ENCODE data around the gene DIAPH2.

The DIAPH2 gene

DNA sequence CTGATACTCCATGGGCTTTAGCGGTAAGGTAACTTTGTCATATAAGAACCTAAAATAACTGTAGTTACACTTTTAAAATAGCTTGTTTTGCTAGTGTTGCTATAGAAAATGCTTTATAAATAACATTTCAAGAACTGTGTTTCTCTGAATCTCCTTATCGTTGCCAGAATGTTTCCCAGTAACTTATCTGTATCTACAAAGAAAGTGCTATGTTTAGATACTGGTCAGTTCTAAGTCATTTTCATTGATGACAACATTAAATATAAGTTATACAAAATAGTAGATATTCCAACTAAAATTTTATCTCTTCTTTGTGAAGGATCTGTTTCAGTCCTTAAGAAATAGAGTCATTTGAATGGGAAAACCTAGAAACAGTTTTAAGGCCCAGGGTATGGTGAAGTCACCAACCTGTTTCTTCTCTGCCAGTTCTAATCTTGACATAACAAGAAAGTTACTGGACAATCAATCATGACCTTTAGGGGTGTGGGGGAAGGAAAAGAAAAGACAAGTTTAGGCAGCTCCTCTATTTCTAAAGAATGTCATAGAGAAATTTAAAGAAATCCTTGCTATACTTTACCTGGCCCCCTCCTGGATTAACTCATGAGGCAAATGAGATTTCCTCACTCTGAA is 625.0 kb downstream of the DIAPH2 start:
- DNase-seq (ENCODE audit: low read depth): no peak

DNA sequence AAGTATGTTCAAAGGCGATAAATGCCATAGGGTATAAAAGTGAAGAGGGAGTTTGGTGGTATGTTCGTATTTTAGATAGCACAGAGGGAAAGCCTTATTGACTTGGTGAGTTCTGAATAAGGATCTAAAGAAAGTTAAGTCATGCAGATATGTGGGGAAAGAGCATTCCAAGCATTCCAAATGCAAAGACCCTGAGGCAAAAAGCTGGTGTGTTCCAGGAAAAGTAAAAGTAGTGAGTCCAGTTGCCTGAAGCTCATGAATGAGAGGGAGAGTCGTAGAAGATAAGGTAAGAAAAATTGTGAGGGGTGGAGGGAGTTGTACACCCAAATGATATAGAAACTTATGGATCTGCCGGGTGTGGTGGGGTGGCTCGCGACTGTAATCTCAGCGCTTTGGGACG is 625.7 kb downstream of the DIAPH2 start:
- DNase-seq (ENCODE audit: low read depth): no peak

DNA sequence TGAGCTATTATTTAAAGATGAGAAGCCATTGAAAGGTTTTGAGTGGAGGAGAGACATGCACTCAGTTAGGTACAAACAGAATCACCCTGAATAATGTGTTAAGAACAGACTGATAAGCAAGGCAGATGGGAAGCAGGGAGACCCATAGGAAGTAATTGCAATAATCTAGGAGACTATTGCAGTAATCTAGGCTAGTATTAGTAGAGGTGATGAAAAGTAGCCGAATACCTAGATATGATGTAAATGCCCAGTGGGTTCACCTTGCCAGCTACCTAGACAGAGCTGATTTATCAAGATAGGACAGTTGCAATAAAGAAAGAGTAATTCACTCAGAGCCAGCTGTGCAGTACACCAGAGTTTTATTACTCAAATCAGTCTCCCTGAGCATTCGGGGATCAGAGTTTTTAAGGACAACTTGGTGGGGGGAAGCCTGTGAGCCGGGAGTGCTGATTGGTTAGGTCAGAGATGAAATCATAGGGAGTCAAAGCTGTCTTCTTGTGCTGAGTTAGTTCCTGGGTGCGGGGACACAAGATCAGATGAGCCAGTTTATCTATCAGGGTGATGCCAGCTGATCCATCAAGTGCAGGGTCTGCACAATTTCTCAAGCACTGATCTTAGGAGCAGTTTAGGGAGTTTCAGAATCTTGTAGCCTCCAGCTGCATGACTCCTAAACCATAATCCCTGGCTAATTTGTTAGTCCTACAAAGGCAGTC is 626.6 kb downstream of the DIAPH2 start:
- DNase-seq (ENCODE audit: low read depth): no peak

DNA sequence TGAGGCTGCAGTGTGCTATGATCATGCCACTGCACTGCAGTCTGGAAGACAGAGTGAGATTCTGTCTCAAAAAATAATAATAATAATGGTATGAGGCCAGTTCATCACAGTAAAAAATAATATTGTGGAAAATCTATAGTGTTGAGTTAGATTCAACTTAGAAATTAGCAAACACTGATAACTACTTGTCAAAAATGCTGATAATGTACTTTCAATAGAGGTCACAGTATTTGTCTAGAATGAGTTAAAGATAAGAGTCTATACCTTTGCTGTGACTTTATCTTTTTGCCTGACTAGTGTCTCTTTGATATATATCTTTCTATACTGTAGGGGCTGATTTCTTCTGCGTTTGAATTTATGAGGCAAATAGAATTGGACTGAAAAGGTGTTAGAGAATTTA is 629.7 kb downstream of the DIAPH2 start:
- DNase-seq (ENCODE audit: low read depth): no peak

DNA sequence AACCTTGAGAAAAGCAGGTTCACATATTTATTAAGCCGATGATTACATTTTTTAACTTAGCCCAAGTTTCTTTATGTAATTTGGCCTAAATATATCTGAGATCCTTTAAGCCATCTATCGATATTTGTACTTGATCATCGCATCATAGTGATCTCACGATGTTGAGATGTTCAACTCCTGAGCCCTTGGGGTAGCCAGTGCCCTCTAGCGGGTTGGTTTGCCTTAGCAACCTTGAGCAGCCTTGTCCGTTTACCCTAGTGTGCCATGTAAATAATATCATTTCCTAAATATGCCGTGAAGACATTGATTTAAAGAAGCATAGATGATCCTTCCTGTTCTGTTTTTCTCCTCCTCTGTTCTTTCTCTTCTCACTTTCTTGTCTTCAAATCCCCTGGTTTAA is 631.3 kb downstream of the DIAPH2 start:
- no peak for DNase-seq (ENCODE audit: low read depth)

DNA sequence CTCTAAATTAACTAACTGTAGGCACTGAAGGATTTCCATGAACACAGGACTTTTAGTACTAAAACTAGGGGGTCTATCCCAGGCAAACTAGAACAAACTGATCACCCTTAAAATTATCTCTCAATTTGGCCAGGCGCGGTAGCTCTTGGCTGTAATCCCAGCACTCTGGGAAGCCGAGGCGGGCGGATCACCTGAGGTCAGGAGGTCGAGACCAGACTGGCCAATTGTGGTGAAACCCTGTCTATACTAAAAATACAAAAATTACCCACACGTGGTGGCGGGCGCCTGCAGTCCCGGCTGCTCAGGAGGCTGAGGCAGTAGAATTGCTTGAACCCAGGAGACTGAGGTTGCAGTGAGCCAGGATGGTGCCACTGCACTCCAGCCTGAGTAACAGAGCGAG is 635.7 kb downstream of the DIAPH2 start:
- DNase-seq (ENCODE audit: low read depth): no peak

DNA sequence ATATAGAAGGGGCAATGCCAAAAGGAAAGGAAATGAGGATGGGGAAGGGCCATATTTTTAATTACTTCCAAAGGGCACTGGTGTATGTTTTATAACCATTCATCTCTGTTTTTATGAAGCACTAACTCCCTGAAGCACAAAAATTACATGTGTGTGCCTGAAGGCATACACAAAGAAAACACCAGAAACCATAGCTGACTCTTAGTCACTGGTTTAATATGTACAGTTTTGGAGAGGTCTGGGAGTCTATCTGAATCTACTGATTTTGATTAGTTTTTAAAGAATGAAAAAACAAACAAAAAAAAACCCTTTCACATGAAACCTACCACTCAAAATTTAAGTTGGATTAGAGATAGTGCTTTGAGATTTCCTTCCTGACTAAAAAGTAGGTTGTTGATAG is 637.8 kb downstream of the DIAPH2 start:
- no peak for DNase-seq (ENCODE audit: low read depth)

DNA sequence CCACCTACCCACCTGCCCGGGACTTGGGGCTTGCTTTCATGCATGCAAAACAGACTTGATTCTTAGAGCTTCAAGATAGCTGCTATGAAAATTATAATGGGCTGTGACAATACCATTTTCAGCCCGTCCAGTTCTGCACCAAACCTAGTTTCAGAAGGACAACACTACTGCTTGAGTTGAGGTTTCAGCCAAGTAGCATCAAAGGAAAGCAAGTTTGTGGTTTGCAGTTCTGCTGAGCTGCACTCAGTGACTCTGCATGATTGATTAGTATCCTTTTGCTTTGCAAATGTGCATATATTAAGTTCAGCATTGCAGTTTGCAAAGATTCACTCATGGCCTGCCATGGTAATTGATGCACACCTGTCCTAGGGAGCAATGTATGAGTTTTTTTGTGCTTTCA is 641.8 kb downstream of the DIAPH2 start:
- DNase-seq (ENCODE audit: low read depth): no peak

DNA sequence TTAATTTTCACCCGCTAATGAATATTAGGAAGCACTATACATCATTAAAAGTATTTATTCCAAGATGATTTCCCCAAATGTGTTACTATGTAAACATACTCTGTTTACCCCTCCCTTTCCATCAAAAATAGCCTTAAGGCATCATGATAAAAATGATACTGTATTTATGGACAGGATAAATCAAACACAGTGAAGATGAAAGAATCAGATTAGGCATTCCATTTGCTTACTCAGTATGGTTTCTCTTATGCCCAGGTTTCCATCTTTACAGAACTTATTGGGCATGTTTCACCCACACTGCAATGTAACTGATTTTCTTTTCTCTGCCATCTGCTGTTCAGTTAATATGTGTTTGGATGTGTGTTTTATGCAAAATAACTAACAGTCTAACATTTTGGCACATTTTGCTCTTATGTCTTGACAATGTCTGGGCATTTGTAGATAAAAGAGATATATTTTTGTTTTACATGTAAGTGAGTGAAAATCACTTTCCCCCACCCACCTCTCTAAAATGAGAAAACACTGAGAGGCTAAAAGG is 644.3 kb downstream of the DIAPH2 start:
- DNase-seq (ENCODE audit: low read depth): no peak

DNA sequence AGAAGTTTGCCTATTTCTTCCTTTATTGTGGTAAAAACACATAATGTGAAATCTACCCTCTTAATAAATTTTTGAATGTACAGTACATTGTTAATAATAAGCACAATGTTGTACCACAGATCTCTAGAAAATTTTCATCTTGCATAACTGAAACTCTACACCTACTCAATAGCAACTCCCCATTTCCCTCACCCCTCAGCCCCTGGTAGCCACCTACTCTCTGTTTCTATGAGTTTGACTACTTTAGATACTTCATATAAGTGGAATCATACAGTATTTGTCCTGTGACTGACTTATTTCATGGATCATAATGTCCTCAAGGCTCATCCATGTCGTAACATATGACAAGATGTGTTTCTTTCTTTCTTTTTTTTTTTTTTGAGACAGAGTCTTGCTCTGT is 645.5 kb downstream of the DIAPH2 start:
- no peak for DNase-seq (ENCODE audit: low read depth)

DNA sequence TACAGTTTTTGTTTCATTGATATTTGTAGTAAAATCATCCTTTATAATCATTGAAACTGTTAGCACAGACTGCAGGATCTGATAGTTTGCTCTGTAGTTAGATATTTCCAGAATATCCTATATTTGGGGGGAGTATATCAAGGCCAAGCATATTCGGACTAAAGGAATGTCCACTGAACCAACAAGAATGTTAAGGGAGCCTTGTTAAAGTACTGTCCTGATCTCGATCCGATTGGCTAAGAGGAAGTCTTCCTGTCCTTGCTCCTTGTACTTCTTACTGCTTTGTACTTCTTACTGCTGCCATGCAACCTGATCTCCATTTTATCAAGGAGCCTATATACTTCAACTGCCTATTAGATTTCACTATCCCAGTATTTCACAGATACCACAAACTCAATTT is 648.3 kb downstream of the DIAPH2 start:
- no peak for DNase-seq (ENCODE audit: low read depth)

DNA sequence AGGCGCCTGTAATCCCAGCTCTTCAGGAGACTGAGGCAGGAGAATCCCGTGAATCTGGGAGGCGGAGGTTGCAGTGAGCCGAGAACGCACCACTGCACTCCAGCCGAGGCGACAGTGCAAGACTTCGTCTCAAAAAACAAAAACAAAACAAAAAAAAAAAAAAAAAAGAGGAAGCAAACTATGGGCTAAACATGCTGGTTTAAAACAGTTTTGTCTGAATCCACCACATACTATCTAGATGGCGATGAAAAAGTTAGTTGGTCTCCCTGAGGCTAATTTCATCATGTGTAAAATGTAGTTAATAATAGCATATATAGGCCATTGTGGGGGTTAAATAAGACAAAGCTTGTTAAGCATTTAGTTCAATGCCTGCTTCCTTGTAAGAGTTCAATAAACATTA is 650.2 kb downstream of the DIAPH2 start:
- DNase-seq (ENCODE audit: low read depth): no peak

DNA sequence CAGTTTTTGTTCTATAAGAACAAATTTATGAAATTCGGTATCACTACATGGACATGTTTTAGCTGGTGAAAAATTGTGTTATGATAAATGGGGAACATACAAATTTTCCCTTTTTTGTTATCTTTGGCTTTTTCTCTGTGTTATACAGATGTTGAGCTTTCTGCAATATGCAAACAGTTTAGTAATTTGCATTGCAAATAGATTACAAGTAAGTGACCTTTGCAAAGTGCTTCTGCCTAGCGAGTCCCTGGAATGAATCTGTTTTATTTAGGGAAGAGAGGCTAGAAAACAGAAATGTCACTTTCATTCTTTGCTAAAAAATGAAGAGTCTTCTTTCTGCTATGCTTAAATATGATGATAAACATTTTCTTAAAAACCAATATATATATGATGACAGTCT is 660.1 kb downstream of the DIAPH2 start:
- no peak for DNase-seq (ENCODE audit: low read depth)

DNA sequence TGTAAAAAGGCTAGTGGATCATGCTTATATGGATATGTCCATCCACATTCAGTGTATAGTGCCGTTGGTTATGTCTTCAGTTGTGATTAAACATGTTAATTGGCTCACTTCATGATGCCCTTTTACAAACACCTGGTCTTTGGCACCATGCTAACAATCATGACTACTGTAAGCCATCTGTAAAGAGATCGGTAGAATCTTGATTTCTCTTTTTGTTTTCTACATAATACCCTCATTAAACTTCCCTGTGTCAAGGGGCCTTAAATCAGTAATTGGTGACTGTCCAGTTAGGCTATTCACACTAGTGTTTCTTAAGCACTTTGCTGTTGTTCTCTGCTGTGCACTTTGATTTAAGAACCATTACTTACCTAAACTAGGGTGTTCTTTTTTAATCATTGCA is 674.3 kb downstream of the DIAPH2 start:
- DNase-seq (ENCODE audit: low read depth): no peak

DNA sequence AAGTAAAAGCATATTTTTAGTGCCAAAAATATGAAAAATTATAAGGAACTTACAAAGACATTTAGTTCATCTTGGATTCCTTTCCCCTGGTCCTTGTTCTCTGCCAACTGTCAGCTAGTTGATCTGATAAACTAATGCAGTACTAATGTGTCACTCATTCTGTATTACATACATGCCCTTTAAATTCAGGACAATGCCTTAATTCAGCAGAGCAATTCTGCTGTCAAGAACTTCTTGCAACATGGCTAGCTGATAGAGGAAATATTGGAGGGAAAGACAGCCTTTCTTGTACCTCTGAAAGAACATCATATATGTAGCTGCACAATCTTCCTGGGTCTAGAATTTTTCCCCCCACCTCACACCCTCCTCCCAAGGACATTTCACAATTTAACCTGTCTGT is 679.2 kb downstream of the DIAPH2 start:
- no peak for DNase-seq (ENCODE audit: low read depth)

DNA sequence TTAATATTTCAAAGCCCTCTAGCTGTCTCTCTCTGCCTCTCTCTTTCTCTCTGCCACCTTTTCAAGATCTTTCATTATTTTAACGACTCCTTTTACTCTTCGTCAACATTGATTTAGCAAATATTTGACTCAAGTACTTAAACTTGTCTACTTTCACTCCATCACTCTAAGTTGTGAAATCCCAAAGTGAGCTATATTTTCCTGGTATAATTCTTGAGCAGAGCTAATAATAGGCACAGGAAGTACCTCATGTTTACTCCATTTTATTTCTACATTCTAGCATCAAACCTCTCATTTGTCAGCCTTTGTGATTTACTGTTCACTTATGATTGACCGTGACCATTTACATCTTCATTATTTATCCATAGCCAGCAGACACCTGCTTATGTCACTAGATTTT is 681.6 kb downstream of the DIAPH2 start:
- DNase-seq (ENCODE audit: low read depth): no peak

DNA sequence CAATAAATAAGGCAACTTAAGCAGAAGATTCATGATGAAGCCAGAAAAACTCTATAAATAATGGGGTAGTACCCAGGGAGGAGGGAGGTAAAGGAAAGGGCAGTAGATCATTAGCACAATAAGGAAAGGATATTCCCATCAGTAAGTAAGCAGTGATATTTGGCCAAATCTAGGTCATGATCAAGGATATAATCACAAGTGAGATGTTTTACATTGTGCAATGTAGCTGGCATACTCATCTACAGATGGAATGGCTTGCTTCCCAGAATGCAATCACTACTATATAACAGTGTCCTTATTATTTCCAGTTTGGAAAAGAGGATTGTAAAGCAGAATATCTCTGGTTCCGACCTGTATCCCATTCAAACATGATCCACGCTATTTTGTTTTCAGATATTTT is 682.5 kb downstream of the DIAPH2 start:
- DNase-seq (ENCODE audit: low read depth): no peak

DNA sequence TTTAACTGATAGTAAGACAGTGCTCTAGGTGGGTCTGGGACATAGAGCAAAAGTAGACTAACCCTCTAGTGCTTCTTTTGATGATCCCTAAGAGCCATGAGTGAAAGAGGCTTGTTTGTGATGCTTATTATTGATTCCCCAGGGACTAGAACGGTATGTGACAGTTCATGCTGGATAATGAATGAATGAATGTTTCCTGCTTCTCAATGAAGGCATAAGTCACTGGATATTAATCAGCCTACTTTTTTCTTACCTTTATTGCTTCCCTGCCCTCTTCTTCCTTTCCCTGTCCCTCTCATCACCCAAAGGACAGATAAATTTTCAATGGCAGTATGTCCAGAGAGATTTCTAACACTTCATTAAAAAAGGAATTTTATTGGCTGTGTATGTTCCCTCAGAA is 685.3 kb downstream of the DIAPH2 start:
- no peak for DNase-seq (ENCODE audit: low read depth)

DNA sequence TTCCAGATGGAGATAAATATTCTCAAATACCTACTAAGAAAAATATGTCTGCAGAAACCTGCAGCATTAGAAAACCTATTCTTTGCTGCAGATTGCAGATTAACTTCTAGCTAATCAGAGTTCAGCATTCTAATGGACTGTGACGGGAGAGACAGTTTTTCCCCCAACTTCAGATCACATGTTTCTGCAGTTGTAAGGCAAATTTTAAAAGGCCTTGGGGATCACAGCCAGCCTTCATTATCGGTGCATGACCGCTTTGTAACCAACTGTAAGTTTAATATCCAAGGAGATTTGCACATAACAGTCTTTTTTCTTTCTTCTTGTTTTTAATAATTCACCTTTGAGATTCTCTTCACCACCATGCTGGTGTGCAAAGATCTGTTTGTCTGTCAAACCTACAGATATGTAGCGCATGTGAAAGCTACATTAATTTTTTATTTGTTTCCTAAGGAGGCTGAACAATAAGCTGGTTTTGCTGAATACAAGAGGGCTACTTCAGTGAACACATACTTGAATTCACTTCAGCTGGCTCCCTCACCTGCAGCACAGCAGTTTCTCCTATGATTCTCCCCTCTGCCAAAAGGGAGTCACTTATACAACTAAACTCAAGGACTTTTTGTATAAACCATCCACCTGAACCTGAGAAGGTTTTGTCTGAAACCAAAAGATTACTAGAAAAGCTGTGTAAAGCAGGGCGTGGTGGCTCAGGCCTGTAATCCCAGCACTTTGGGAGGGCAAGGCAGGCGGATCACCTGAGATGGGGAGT is 687.5 kb downstream of the DIAPH2 start:
- DNase-seq (ENCODE audit: low read depth): no peak

DNA sequence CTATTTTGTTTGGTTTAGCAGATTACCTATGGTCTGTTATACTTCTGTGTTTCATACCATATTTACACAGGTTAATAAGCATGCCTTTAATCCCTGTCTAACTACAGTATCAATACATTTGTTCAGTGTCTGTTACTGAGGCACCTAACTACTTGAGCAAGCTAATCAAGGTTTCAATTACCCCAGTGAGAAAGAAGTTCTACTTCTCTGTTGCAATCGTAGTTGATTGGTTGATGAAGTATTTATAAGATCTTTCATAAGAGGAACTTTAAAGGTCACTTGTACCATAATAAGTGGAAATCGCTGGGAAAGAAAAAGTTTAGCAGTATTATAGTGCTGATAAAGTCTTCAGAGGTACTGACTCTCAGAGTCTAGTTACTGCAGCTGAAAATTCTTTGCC is 689.6 kb downstream of the DIAPH2 start:
- DNase-seq (ENCODE audit: low read depth): no peak

DNA sequence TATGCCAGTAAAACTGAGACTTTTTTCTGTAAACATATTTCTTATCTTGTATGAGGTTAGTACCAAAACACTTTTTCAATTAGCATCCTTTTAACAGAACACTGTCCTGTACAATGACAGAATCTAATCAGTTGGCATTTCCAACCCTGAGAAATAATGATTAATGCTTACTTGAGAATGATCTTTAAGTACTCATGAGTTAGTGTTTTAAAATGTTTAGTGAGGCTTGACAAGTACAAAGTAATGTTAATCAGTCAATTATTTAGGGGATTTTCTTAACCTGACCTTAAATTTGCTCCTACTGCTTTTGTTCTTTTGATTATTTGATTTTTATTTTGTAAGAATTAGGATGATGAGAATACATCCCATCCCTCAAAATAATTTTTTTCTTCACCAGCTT is 695.6 kb downstream of the DIAPH2 start:
- no peak for DNase-seq (ENCODE audit: low read depth)

DNA sequence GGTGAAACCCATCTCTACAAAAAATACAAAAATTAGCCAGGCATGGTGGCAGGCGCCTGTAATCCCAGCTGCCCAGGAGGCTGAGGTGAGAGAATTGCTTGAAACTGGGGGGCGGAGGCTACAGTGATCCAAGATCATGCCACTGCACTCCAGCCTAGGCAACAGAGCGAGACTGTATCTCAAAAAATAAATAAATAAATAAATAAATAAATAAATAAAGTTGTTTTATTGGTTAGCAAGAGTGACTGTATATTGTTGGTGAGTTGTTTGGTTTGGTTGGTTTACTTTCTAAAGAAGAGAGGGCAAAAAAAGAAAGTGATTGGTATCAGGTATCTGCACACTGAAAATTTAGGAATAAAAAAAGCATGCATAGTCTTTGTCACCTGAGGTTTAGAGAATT is 700.0 kb downstream of the DIAPH2 start:
- DNase-seq (ENCODE audit: low read depth): no peak

DNA sequence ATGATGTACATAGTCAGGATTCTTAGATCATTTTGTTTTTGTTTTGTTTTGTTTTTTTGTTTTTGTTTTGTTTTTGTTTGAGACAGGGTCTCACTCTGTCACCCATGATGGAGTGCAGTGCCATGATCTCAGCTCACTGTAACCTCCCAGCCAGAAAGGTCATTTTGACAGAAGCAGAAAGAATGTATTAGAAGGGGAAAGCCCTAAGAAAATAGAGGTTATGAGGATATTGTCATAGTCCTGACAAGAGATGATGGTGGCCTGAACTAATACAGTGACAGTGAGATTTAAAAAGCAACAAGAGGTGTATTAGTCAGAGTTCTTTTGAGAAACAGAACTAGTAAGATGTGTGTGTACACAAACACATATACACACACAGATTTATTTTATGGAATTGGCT is 702.4 kb downstream of the DIAPH2 start:
- no peak for DNase-seq (ENCODE audit: low read depth)

Measured in activated T-cell treated with anti-CD3 and anti-CD28 coated beads for 48 hours (primary cell).